Endothelial cell of umbilical vein (primary cell): ENCODE data around the gene ELOVL2. TPM values are rescaled to one million over a fixed set of nuclear protein-coding genes. Genes with fewer than 3 reads are reported as not detected.

Source experiments
- BruUV-seq: library from RNA; stranded (reverse); fragments of 400-500 nt; replicated peaks from 2 replicates; lab custom pipeline; 2021; lab: Mats Ljungman, UMichigan
- CTCF ChIA-PET: fragments of 300-600, 350-600 bp; sonication (Branson Sonifier 250); formaldehyde crosslinking; loops from one replicate; lab custom pipeline; 2021; ENCODE audit warnings: antibody characterized with exemption, inconsistent platforms; lab: Charles Lee
- POLR2A ChIA-PET: fragments of 300-600, 350-600 bp; sonication (Branson Sonifier 250); formaldehyde crosslinking; loops from one replicate; lab custom pipeline; 2021; ENCODE audit warnings: antibody characterized with exemption, inconsistent platforms; lab: Charles Lee
- DNase-seq: peaks from one replicate; pipeline ENCODE4 v3.0.0-alpha.2; 2011; ENCODE audit warnings: low read depth, low spot score
- FAIRE-seq: peaks from 2 replicates; lab custom pipeline; 2011; peaks lifted over from hg19 to GRCh38; lab: Jason Lieb, UNC
- H2AFZ ChIP-seq: 2 replicates; pipeline ENCODE4 v1.6.0; 2012; ENCODE audit warnings: low read depth, low read length, control low read depth, inconsistent platforms
- H3K27ac ChIP-seq: 2 replicates; pipeline ENCODE4 v1.5.1; 2011; ENCODE audit warnings: low read depth, mild to moderate bottlenecking, control low read depth, low read length, moderate library complexity; ENCODE audit not compliant: insufficient read depth
- H3K27me3 ChIP-seq, 2 experiments: 2 replicates each; pipeline versions ENCODE4 v1.6.0 to v1.6.1; 2011; ENCODE audit warnings: low read length in 2 of 2, mixed read lengths in 1 of 2; ENCODE audit not compliant: control insufficient read depth in 2 of 2, insufficient read depth in 2 of 2
- H3K36me3 ChIP-seq, 2 experiments: 2 replicates in 1 of 2; 3 replicates in 1 of 2; pipeline ENCODE4 v1.5.1; 2011; ENCODE audit warnings: low read length in 2 of 2, mild to moderate bottlenecking in 1 of 2, moderate library complexity in 1 of 2; ENCODE audit not compliant: control insufficient read depth in 2 of 2, insufficient read depth in 2 of 2; ENCODE audit errors: extremely low read depth in 1 of 2
- H3K4me1 ChIP-seq: 3 replicates; pipeline ENCODE4 v1.5.1; 2011; ENCODE audit warnings: mild to moderate bottlenecking, low read length; ENCODE audit not compliant: control insufficient read depth, insufficient read depth; ENCODE audit errors: extremely low read depth
- H3K4me2 ChIP-seq: 2 replicates; pipeline ENCODE4 v1.6.1; 2011; ENCODE audit warnings: low read length, control low read depth, mixed read lengths; ENCODE audit not compliant: insufficient read depth
- H3K4me3 ChIP-seq, 3 experiments: fragments of 200-600 bp in 1 of 3; sonication (generic), shearing (Covaris generic) in 1 of 3; replicated peaks in 1 of 3; 2 replicates each; pipeline ENCODE4 v1.5.1; 2011 to 2016; ENCODE audit warnings: control low read depth in 3 of 3, low read length in 3 of 3, mild to moderate bottlenecking in 2 of 3, inconsistent platforms in 1 of 3, low read depth in 1 of 3, moderate library complexity in 1 of 3; ENCODE audit not compliant: insufficient read depth in 1 of 3
- H3K79me2 ChIP-seq: 2 replicates; pipeline ENCODE4 v1.6.0; 2012; ENCODE audit warnings: low read length, inconsistent platforms; ENCODE audit not compliant: control insufficient read depth, insufficient read depth
- H3K9ac ChIP-seq: replicated peaks from 2 replicates; pipeline ENCODE3; 2011; ENCODE audit warnings: low read length, control low read depth; ENCODE audit not compliant: insufficient read depth; ENCODE audit errors: extremely low read depth
- H3K9me1 ChIP-seq: replicated peaks from 3 replicates; pipeline ENCODE4 v1.6.0; 2011; ENCODE audit warnings: mild to moderate bottlenecking, low read length; ENCODE audit not compliant: control insufficient read depth, insufficient read depth; ENCODE audit errors: extremely low read depth
- H3K9me3 ChIP-seq: replicated peaks from 2 replicates; pipeline ENCODE4 v1.5.1; 2012; ENCODE audit warnings: low read length, inconsistent platforms; ENCODE audit not compliant: control insufficient read depth, insufficient read depth
- H4K20me1 ChIP-seq: replicated peaks from 2 replicates; pipeline ENCODE3; 2011; ENCODE audit warnings: mild to moderate bottlenecking, low read length; ENCODE audit not compliant: control insufficient read depth, insufficient read depth; ENCODE audit errors: extremely low read depth
- EZH2 ChIP-seq: IDR thresholded peaks from 2 replicates; pipeline ENCODE4 v1.6.1; 2012; ENCODE audit warnings: borderline replicate concordance, low read depth, mild to moderate bottlenecking, moderate library complexity, low read length, inconsistent platforms; ENCODE audit not compliant: severe bottlenecking
- FOS ChIP-seq: IDR thresholded peaks from 2 replicates; pipeline ENCODE4 v1.6.1; 2011; ENCODE audit warnings: mild to moderate bottlenecking, low read length, moderate library complexity, borderline replicate concordance; ENCODE audit not compliant: insufficient read depth
- GATA2 ChIP-seq: IDR thresholded peaks from 2 replicates; pipeline ENCODE4 v1.7.0; 2011; ENCODE audit warnings: low read depth, mild to moderate bottlenecking, moderate library complexity, mixed read lengths, low read length; ENCODE audit not compliant: insufficient read length, insufficient read depth
- JUN ChIP-seq: IDR thresholded peaks from 2 replicates; pipeline ENCODE4 v1.6.1; 2011; ENCODE audit warnings: borderline replicate concordance, low read depth; ENCODE audit not compliant: insufficient read length, insufficient read depth
- MYC ChIP-seq: IDR thresholded peaks from one replicate; pipeline ENCODE4 v1.6.1; 2011; ENCODE audit warnings: mild to moderate bottlenecking, low read depth, low read length
- POLR2A ChIP-seq: IDR thresholded peaks from 2 replicates; pipeline ENCODE4 v1.6.1; 2012; ENCODE audit warnings: low read depth, mild to moderate bottlenecking, control low read depth, low read length
- POLR2AphosphoS5 ChIP-seq: IDR thresholded peaks from 2 replicates; pipeline ENCODE4 v1.6.1; 2012; ENCODE audit warnings: low read depth, mild to moderate bottlenecking, control low read depth, low read length, moderate library complexity; ENCODE audit not compliant: insufficient read depth
- dilution Hi-C: fragments of 300-500 bp; cut with MboI; formaldehyde crosslinking; loops from one replicate; pipeline ENCODE4 v1.15.0; 2019; ENCODE audit warnings: low sequenced_read_pairs; ENCODE audit not compliant: extremely low pct_ligation_motif_present
- intact Hi-C: fragments of 100-400 bp; cut with micrococcal nuclease; formaldehyde crosslinking; loops from one replicate; pipeline ENCODE4 v1.10.0; 2022
- polyA plus RNA-seq, 4 experiments: library from polyadenylated mRNA; depleted of rRNA in 3 of 4; stranded (reverse) in 3 of 4; unstranded in 1 of 4; fragments of >200 nt; gene quantifications; 2 replicates each; pipeline versions ENCODE4 v1.2.1 to v1.2.3, GENCODE V29; 2011 to 2012; ENCODE audit warnings: missing spikeins in 1 of 4
- total RNA-seq: library from RNA; stranded (reverse); gene quantifications from 2 replicates; pipeline ENCODE4 v1.2.3, GENCODE V29; 2021
- TF ChIP-seq, protein P1 (sequence below): IDR thresholded peaks from 2 replicates; pipeline ENCODE4 v1.6.1; 2011; ENCODE audit not compliant: insufficient read depth, insufficient read length
- TF ChIP-seq, protein P2 (sequence below), 2 donors: IDR thresholded peaks; 1 replicate in 1 of 2; 2 replicates in 1 of 2; pipeline ENCODE4 v1.5.1; 2011; ENCODE audit warnings: low read length in 2 of 2, mild to moderate bottlenecking in 2 of 2, moderate library complexity in 2 of 2, control low read depth in 1 of 2, inconsistent platforms in 1 of 2, low read depth in 1 of 2; ENCODE audit not compliant: insufficient read depth in 1 of 2; ENCODE audit errors: extremely low read depth in 1 of 2

The ELOVL2 gene
- total and polyA plus RNA-seq, 2 donors (not counting 3 experiments of a cell fraction or from before 2014, with no cell fraction given): not detected

DNA sequence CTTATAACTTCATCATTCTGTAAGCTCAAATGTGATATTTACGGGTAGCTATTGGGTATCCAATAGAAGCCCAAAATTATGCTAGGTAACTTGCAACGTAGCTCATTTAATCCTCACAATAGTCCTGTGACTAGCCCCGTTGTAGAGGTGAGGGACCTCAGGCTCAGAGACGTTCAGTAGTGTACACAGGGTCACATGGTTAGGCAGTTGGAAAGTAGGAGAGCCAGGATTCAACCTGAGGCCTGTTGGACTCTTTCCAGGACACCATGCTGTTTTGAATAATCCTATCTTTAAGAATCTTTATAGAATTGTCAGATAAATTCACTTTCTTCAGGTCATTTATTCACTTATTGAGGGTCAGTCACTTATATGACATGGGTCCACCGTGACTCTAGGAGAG is 9.2 kb upstream of the ELOVL2 start:
- H3K9ac ChIP-seq: no peak overlapping the region
- FAIRE-seq (no peak), DNase-seq (no peak)
- intact Hi-C loops: loop anchor here (5.0 kb wide), 1 partner anchor 91 kb away; no protein-coding TSS in a partner anchor
- no peak overlapping the region for H2AFZ ChIP-seq
- no peaks in the 10 kb centered on the region for H3K27me3 ChIP-seq
- BruUV-seq: no TSS peak
- H3K36me3 ChIP-seq: no peaks in the 10 kb centered on the region
- no peaks in the 10 kb centered on the region for H3K9me1 ChIP-seq
- H3K79me2 ChIP-seq: no peaks in the 10 kb centered on the region
- ChIA-PET CTCF (interaction anchor here (0.7 to 1.7 kb wide), 6 partner anchors 11 to 575 kb away, joined by 3 to 7 read pairs (median 4); no protein-coding TSS in a partner anchor), POLR2A (no interaction called here)
- H3K9me3 ChIP-seq: no peaks in the 10 kb centered on the region
- TF ChIP-seq FOS (no peak), MYC (no peak), GATA2 (no peak), EZH2 (no peak), JUN (no peak), POLR2AphosphoS5 (no peak), POLR2A (no peak)
- TF ChIP-seq, protein P1, sequence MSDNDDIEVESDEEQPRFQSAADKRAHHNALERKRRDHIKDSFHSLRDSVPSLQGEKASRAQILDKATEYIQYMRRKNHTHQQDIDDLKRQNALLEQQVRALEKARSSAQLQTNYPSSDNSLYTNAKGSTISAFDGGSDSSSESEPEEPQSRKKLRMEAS: no peak
- TF ChIP-seq, protein P2, sequence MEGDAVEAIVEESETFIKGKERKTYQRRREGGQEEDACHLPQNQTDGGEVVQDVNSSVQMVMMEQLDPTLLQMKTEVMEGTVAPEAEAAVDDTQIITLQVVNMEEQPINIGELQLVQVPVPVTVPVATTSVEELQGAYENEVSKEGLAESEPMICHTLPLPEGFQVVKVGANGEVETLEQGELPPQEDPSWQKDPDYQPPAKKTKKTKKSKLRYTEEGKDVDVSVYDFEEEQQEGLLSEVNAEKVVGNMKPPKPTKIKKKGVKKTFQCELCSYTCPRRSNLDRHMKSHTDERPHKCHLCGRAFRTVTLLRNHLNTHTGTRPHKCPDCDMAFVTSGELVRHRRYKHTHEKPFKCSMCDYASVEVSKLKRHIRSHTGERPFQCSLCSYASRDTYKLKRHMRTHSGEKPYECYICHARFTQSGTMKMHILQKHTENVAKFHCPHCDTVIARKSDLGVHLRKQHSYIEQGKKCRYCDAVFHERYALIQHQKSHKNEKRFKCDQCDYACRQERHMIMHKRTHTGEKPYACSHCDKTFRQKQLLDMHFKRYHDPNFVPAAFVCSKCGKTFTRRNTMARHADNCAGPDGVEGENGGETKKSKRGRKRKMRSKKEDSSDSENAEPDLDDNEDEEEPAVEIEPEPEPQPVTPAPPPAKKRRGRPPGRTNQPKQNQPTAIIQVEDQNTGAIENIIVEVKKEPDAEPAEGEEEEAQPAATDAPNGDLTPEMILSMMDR (IDR thresholded peaks at IDR 0.05; ENCODE audit: extremely low read depth in 1 of 2, insufficient read depth in 1 of 2, low read depth in 1 of 2, low read length in 2 of 2): no peak
- no peaks in the 10 kb centered on the region for H3K4me1 ChIP-seq
- H3K4me2 ChIP-seq: no peak overlapping the region
- dilution Hi-C loops: no loop called here
- no peak overlapping the region for H3K27ac ChIP-seq
- no peak overlapping the region for H3K4me3 ChIP-seq
- H4K20me1 ChIP-seq: no peaks in the 10 kb centered on the region
